Measurements from ENCODE around the gene STN1.
"Not testable (repeated sequence)": the region's sequence is repeated elsewhere in the genome, so short reads cannot be mapped to it uniquely, and the experiment has no call there.

DNA sequence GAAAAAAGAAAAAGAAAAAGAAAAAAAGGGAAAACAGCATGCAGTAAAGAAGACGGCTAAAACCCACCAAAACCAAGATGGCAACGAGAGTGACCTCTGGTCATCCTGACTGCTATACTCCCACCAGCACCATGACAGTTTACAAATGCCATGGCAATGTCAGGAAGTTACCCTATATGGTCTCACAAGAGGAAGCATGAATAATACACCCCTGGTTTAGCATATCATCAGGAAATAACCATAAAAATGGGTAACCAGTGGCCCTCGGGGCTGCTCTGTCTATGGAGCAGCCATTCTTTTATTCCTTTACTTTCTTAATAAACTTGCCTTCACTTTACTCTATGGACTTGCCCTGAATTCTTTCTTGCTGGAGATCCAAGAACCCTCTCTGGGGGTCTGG is 72.6 kb downstream of the STN1 start:
- TF ChIP-seq, protein P1, sequence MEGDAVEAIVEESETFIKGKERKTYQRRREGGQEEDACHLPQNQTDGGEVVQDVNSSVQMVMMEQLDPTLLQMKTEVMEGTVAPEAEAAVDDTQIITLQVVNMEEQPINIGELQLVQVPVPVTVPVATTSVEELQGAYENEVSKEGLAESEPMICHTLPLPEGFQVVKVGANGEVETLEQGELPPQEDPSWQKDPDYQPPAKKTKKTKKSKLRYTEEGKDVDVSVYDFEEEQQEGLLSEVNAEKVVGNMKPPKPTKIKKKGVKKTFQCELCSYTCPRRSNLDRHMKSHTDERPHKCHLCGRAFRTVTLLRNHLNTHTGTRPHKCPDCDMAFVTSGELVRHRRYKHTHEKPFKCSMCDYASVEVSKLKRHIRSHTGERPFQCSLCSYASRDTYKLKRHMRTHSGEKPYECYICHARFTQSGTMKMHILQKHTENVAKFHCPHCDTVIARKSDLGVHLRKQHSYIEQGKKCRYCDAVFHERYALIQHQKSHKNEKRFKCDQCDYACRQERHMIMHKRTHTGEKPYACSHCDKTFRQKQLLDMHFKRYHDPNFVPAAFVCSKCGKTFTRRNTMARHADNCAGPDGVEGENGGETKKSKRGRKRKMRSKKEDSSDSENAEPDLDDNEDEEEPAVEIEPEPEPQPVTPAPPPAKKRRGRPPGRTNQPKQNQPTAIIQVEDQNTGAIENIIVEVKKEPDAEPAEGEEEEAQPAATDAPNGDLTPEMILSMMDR (IDR thresholded peaks at IDR 0.05), result not testable (repeated sequence)
- TF ChIP-seq POLR2A (IDR thresholded peaks at IDR 0.05), result not testable (repeated sequence)

Measured in testis (tissue), 2 donors.